Measurements from ENCODE around the gene NTPCR. TPM values are rescaled to one million over a fixed set of nuclear protein-coding genes. Genes with fewer than 3 reads are reported as not detected.

The NTPCR gene
- total RNA-seq, 6 experiments from 2014 or later = 25.5 to 31.8 (median 28.2) TPM

DNA sequence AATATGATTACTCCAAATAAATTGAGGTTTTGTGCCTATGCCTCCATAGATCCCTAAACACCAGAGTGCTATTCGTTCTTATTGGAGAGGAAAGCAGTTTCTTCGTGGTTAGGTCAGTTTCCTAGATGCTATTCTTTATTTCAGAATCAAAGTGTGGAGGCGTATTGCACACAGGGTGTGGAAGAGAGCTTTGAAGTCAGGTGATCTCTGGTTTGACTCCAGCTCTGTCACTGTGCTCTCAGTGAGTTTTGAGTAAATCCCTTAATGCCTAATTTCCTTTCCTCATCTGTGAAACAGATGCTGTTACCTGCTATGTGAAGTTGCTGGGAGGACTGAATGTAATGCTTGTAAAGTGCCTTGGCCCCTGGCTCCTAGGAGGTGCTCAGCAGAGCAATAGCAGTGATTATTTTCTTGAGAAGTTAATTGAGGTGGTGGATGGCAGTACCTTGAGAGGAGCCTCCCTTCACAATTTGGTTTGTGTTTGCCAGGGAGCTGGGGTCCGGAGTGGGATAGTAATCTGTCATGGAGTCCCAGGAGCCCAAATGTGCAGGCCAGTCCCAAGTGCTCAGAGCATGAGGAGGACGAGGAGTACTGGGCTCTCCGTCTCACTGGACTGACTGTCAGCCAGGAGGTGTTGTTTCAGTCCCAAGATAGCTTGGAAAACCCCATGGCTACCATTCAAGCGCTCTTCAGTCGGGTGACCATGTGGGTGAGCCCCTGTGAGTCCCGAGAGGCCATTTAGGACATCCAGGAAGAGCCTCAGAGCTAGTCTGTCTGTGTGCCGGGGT lies 14.9 kb downstream of the NTPCR start:
- H3K9me3 Mint-ChIP-seq = no peaks in the 10 kb centered on the region
- DNase-seq = no peak
- H3K4me3 Mint-ChIP-seq = no peak overlapping the region
- peaks cover 16% of the 10 kb centered on the region for H3K4me1 Mint-ChIP-seq (ENCODE audit: low read depth)
- H3K27me3 Mint-ChIP-seq (ENCODE audit: insufficient read depth) = no peaks in the 10 kb centered on the region
- TF ChIP-seq CTCF (IDR thresholded peaks at IDR 0.05) = no peak
- no peak overlapping the region for H3K27ac Mint-ChIP-seq
- H3K36me3 Mint-ChIP-seq (ENCODE audit: low read depth) = peaks cover 12% of the 10 kb centered on the region; the same call in 1 of the 2 replicates

GRCh38 chr1:232965912-232966217 lies 15.5 kb downstream of the NTPCR start:
- Mint-ChIP-seq H3K27me3 (ENCODE audit: insufficient read depth) (no peaks in the 10 kb centered on the region; the same call in 1 of the 2 replicates), H3K27ac (no peak overlapping the region), H3K36me3 (ENCODE audit: low read depth) (peaks cover 12% of the 10 kb centered on the region; the same call in 1 of the 2 replicates), H3K9me3 (no peaks in the 10 kb centered on the region), H3K4me3 (no peak overlapping the region), H3K4me1 (ENCODE audit: low read depth) (peaks cover 16% of the 10 kb centered on the region)
- no peak for DNase-seq
- no peak for TF ChIP-seq CTCF (IDR thresholded peaks at IDR 0.05)

GRCh38 chr1:232966663-232967062 lies 16.3 kb downstream of the NTPCR start:
- H3K4me1 Mint-ChIP-seq (ENCODE audit: low read depth) = peaks cover 16% of the 10 kb centered on the region
- no peak for TF ChIP-seq CTCF (IDR thresholded peaks at IDR 0.05)
- H3K36me3 Mint-ChIP-seq (ENCODE audit: low read depth) = peaks cover 20% of the 10 kb centered on the region
- no peak overlapping the region for H3K4me3 Mint-ChIP-seq
- no peaks in the 10 kb centered on the region for H3K9me3 Mint-ChIP-seq
- H3K27me3 Mint-ChIP-seq (ENCODE audit: insufficient read depth) = no peaks in the 10 kb centered on the region; the same call in 1 of the 2 replicates
- DNase-seq = no peak
- H3K27ac Mint-ChIP-seq = no peak overlapping the region

- DNase-seq = no peak
Observed at GRCh38 chr1:232968391-232968790, 18.0 kb downstream of the NTPCR start.

GRCh38 chr1:232968965-232969364 lies 18.6 kb downstream of the NTPCR start:
- no peak overlapping the region for H3K27ac Mint-ChIP-seq
- no peak for TF ChIP-seq CTCF (IDR thresholded peaks at IDR 0.05)
- H3K36me3 Mint-ChIP-seq (ENCODE audit: low read depth) = peaks cover 43% of the 10 kb centered on the region
- H3K9me3 Mint-ChIP-seq = peaks cover 15% of the 10 kb centered on the region
- no peaks in the 10 kb centered on the region for H3K4me1 Mint-ChIP-seq (ENCODE audit: low read depth)
- H3K4me3 Mint-ChIP-seq = no peak overlapping the region
- H3K27me3 Mint-ChIP-seq (ENCODE audit: insufficient read depth) = no peaks in the 10 kb centered on the region; the same call in 1 of the 2 replicates
- no peak for DNase-seq

More at GRCh38 chr1:232968391-232968790, 18.0 kb downstream of the NTPCR start:
- Mint-ChIP-seq H3K27ac (no peak overlapping the region), H3K36me3 (ENCODE audit: low read depth) (peaks cover 37% of the 10 kb centered on the region), H3K27me3 (ENCODE audit: insufficient read depth) (no peaks in the 10 kb centered on the region; the same call in 1 of the 2 replicates), H3K4me3 (no peak overlapping the region), H3K4me1 (ENCODE audit: low read depth) (peaks cover 3% of the 10 kb centered on the region), H3K9me3 (peaks cover 9% of the 10 kb centered on the region)
- TF ChIP-seq CTCF (IDR thresholded peaks at IDR 0.05) = no peak
